CD8-positive, alpha-beta memory T cell (primary cell): ENCODE data around the gene SCRN2. TPM values are rescaled to one million over a fixed set of nuclear protein-coding genes. Genes with fewer than 3 reads are reported as not detected.

Source experiments
- CTCF ChIA-PET: fragments of 350-600 bp; sonication (Branson Sonifier 250); formaldehyde crosslinking; loops from one replicate; lab custom pipeline; 2021; ENCODE audit warnings: antibody characterized with exemption; lab: Charles Lee
- POLR2A ChIA-PET: fragments of 350-600 bp; sonication (Branson Sonifier 250); formaldehyde crosslinking; loops from one replicate; lab custom pipeline; 2021; ENCODE audit warnings: antibody characterized with exemption; lab: Charles Lee
- DNase-seq, 5 donors: peaks; one replicate each; pipeline versions ENCODE4 v3.0.0 to v3.0.0-alpha.2; 2020 to 2022; ENCODE audit warnings: mixed read lengths in 1 of 5
- H3K27ac ChIP-seq: one replicate; pipeline ENCODE4 v1.7.0; 2013; ENCODE audit warnings: low read depth, mild to moderate bottlenecking, low read length, moderate library complexity
- H3K27me3 ChIP-seq: 2 replicates; pipeline ENCODE4 v1.7.0; 2013; ENCODE audit warnings: low read length, mild to moderate bottlenecking; ENCODE audit not compliant: insufficient read depth, poor library complexity, severe bottlenecking
- H3K36me3 ChIP-seq: 2 replicates; pipeline ENCODE4 v1.7.0; 2013; ENCODE audit warnings: mild to moderate bottlenecking, low read length, moderate library complexity; ENCODE audit not compliant: insufficient read depth
- H3K4me1 ChIP-seq: 2 replicates; pipeline ENCODE4 v1.7.0; 2013; ENCODE audit warnings: mild to moderate bottlenecking, low read length, moderate library complexity; ENCODE audit not compliant: insufficient read depth
- H3K4me3 ChIP-seq: 2 replicates; pipeline ENCODE4 v1.7.0; 2013; ENCODE audit warnings: mild to moderate bottlenecking, low read length
- H3K9me3 ChIP-seq: 2 replicates; pipeline ENCODE4 v1.7.0; 2013; ENCODE audit warnings: mild to moderate bottlenecking, low read length
- H3K27ac Mint-ChIP-seq, 8 donors: one replicate each; pipeline ENCODE4 v1.8.0; 2020 to 2021; ENCODE audit warnings: mixed read lengths in 8 of 8, mild to moderate bottlenecking in 6 of 8, inconsistent platforms in 3 of 8, moderate library complexity in 3 of 8
- H3K27me3 Mint-ChIP-seq, 2 donors: one replicate each; pipeline ENCODE4 v1.8.0; 2020 to 2021; ENCODE audit warnings: mixed read lengths in 2 of 2, mild to moderate bottlenecking in 1 of 2, moderate library complexity in 1 of 2
- H3K36me3 Mint-ChIP-seq, 3 donors: one replicate each; pipeline ENCODE4 v1.8.0; 2020 to 2021; ENCODE audit warnings: mixed read lengths in 3 of 3, inconsistent platforms in 1 of 3, mild to moderate bottlenecking in 1 of 3
- H3K4me1 Mint-ChIP-seq, 3 donors: one replicate each; pipeline ENCODE4 v1.8.0; 2020 to 2021; ENCODE audit warnings: mixed read lengths in 3 of 3, inconsistent platforms in 1 of 3, mild to moderate bottlenecking in 1 of 3
- H3K4me3 Mint-ChIP-seq, 7 donors: one replicate each; pipeline ENCODE4 v1.8.0; 2020 to 2021; ENCODE audit warnings: mixed read lengths in 7 of 7, mild to moderate bottlenecking in 6 of 7, moderate library complexity in 4 of 7, inconsistent platforms in 2 of 7
- H3K9me3 Mint-ChIP-seq, 5 donors: one replicate each; pipeline ENCODE4 v1.8.0; 2020 to 2022; ENCODE audit warnings: mixed read lengths in 5 of 5, mild to moderate bottlenecking in 3 of 5, moderate library complexity in 2 of 5, inconsistent platforms in 1 of 5
- polyA plus RNA-seq: library from polyadenylated mRNA; unstranded; fragments of 300-500 nt; fragmentation: Illumina TruSeq; gene quantifications from one replicate; pipeline ENCODE4 v1.2.3, GENCODE V29; 2021
- total RNA-seq, 2 experiments: library from RNA; stranded (reverse); gene quantifications; one replicate each; pipeline ENCODE4 v1.2.3, GENCODE V29; 2021

Gene SCRN2
- total and polyA plus RNA-seq, 3 experiments from 2014 or later: 17.2 to 18.0 (median 17.3) TPM

DNA sequence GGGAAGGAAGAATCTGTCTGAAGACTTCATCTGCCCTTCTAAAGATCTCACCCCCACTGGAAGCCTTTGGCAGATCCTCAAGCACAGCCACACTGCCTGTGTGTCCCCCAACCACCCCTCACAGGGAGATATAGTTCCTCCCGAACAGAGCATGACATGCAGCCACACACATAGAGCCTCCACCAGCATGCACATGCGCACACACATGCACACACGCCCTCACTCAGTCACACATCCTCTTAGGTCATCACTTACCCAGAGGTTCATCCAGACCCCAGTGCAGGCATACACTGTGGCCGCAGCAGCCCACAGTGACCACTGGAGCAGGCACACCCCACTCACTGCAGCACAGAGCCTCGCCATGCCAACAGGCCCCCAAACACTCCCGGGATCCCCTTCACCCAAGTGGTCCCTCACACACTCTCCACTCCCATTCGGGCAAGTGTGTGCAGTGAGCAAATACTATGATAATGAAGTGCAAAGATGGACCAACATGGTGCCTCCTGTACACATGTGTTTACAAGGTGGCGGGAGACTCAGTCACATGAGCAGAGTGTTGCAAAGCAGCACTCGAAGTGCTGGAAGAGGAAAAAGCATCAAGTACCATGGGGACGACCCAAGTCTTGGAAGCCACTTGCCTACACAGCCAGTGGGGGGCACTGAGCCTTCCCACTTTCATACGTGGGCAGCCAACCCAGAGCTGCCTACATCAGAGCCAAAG lies 26.9 kb upstream of the SCRN2 start:
- H3K27me3 ChIP-seq: peaks cover 10% of the 10 kb centered on the region
- Mint-ChIP-seq H3K4me1 (peaks cover 0 to 3% (median 0%) of the 10 kb centered on the region in 3 donors), H3K4me3 (no peak overlapping the region), H3K36me3 (peaks cover 0 to 2% (median 0%) of the 10 kb centered on the region in 3 donors), H3K27me3 (peaks cover 21 to 55% of the 10 kb centered on the region in 2 donors), H3K27ac (no peak overlapping the region), H3K9me3 (no peaks in the 10 kb centered on the region)
- no peaks in the 10 kb centered on the region for H3K9me3 ChIP-seq
- H3K4me1 ChIP-seq: peaks cover 12% of the 10 kb centered on the region
- H3K4me3 ChIP-seq: no peak overlapping the region
- ChIA-PET CTCF (interaction anchor here (1.5 kb wide), 1 partner anchor 22 kb away, joined by 5 read pairs; no protein-coding TSS in a partner anchor), POLR2A (no interaction called here)
- H3K27ac ChIP-seq: peak overlapping the region; percentile 47
- DNase-seq: no peak
- no peaks in the 10 kb centered on the region for H3K36me3 ChIP-seq

DNA sequence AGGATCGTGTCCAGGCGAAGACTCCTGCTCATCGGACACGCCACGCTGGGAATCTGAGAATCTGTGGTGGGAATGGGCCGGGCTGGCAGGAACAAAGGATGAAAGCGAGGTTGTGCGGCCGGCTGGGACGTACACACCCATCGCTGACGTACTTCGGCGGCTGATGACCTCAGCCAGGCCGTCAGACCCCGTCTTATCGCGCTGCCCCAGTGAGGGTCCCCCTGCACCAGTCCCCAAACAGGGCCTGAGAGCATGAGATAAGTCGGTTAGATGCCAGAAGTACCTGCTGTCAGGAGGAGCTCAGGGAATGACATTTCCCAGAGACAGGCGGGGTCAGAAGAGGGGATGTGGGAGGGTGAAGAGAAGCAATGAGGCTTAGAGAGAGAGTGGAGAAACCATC lies 25.9 kb upstream of the SCRN2 start:
- Histone ChIP-seq H3K27ac (no peak overlapping the region), H3K27me3 (peaks cover 10% of the 10 kb centered on the region), H3K36me3 (no peaks in the 10 kb centered on the region), H3K4me3 (no peak overlapping the region), H3K9me3 (no peaks in the 10 kb centered on the region), H3K4me1 (peaks cover 17% of the 10 kb centered on the region)
- no peaks in the 10 kb centered on the region for H3K9me3 Mint-ChIP-seq
- DNase-seq: no peak
- CTCF ChIA-PET: interaction anchor here (1.0 kb wide), 1 partner anchor 75 kb away, joined by 3 read pairs; the partner anchor contains the start of gene PNPO
- H3K27ac Mint-ChIP-seq: peak overlapping the region in 1 of 8 donors; percentile 72
- H3K27me3 Mint-ChIP-seq: peaks cover 19 to 49% of the 10 kb centered on the region in 2 donors
- POLR2A ChIA-PET: no interaction called here
- peaks cover 0 to 2% (median 0%) of the 10 kb centered on the region in 3 donors for H3K36me3 Mint-ChIP-seq
- no peak overlapping the region for H3K4me3 Mint-ChIP-seq
- peaks cover 0 to 3% (median 0%) of the 10 kb centered on the region in 3 donors for H3K4me1 Mint-ChIP-seq

DNA sequence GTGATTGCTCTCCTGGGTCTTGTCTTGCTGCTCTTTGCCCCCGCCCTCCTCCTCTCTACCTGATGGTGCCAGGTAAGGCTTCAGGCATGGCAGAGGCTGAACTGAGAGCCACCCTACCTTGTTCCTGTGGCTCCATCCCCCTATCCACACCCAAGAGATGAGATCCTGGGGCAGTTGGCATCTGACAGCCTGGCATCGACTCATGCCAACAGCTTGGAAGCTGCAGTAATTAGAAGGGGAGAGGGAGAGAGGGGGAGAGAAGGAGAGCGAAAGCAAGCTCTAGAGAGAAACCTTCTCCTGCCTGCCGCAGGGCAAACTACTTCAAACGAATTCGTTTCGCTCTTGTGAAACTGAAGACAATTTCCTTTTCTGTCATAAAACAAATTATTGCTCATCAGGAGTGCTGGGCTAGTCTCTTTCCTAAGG lies 23.7 kb upstream of the SCRN2 start:
- H3K4me1 ChIP-seq: peaks cover 17% of the 10 kb centered on the region
- ChIA-PET POLR2A (no interaction called here), CTCF (no interaction called here)
- Mint-ChIP-seq H3K27me3 (peaks cover 6 to 36% of the 10 kb centered on the region in 2 donors), H3K27ac (no peak overlapping the region), H3K4me1 (peaks cover 0 to 3% (median 0%) of the 10 kb centered on the region in 3 donors), H3K9me3 (no peaks in the 10 kb centered on the region), H3K36me3 (peaks cover 0 to 2% (median 0%) of the 10 kb centered on the region in 3 donors), H3K4me3 (peak overlapping the region in 1 of 7 donors; percentile 33)
- no peak for DNase-seq
- H3K27me3 ChIP-seq: no peaks in the 10 kb centered on the region
- no peak overlapping the region for H3K4me3 ChIP-seq
- no peaks in the 10 kb centered on the region for H3K36me3 ChIP-seq
- H3K27ac ChIP-seq: no peak overlapping the region
- H3K9me3 ChIP-seq: no peaks in the 10 kb centered on the region

DNA sequence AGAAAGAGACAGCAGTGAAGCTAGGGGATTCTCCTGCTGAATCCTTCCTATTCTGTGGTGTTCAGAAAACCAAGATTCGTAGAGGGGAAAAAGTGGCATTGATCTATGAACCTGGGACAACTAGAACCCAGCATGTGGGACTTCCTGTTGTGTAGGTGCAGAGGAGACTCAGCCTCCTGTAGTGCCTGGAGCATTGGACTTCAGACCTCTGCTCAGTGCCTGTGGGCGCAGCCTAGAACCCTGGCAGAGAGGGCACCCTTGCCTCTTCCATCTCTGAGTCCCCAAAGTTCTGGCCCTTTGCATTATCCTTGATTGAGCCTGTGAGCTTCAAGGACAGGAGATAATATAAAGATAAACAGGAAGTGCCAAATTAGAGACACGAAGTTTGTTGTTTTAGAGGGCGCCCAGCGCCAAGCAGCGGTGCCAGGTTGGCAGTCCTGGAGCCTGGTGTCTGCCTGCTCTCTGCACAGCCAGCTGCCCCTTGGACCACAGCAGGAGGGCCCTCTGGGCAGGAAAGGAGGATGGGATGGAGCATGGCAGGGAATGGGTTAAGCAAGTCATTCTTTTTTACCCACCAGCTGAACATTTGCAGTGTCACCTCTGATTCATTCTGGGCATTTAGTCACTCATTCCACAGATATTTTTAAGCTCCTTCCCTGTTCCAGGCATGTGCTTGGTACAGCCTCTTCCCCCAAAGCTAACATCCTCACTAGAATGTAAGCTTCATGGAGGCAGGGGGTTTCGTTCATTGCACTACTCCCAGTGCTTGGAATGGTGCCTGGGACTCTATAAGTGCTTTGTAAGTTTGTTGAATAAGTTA lies 21.8 kb upstream of the SCRN2 start:
- Mint-ChIP-seq H3K27me3 (peaks cover 11 to 33% of the 10 kb centered on the region in 2 donors), H3K36me3 (peaks cover 0 to 2% (median 0%) of the 10 kb centered on the region in 3 donors), H3K4me1 (peaks cover 0 to 3% (median 0%) of the 10 kb centered on the region in 3 donors), H3K9me3 (no peaks in the 10 kb centered on the region), H3K27ac (no peak overlapping the region), H3K4me3 (no peak overlapping the region)
- Histone ChIP-seq H3K27ac (no peak overlapping the region), H3K4me3 (no peak overlapping the region), H3K4me1 (peaks cover 17% of the 10 kb centered on the region), H3K9me3 (no peaks in the 10 kb centered on the region), H3K27me3 (no peaks in the 10 kb centered on the region), H3K36me3 (no peaks in the 10 kb centered on the region)
- CTCF ChIA-PET: interaction anchor here (3.9 kb wide), 1 partner anchor 21 kb away, joined by 15 read pairs; the partner anchor contains the start of gene SCRN2
- POLR2A ChIA-PET: no interaction called here
- no peak for DNase-seq

DNA sequence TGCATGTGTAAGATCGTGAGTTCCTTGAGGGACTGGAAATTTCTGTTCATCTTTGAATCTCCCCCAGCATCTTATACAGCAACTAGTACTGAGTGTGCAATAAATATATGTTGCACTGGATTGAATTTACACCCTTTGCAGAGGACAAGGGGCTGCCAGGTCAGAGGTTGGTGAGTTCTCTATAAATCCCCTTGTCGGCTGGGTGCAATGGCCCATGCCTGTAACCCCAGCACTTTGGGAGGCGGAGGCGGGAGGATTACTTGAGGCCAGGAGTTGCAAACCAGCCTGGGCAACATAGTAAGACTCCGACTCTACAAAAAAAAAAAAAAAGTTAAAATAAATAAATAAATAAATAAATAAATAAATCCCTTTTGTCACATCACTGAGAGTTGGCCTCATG lies 19.3 kb upstream of the SCRN2 start:
- Histone ChIP-seq H3K4me3 (no peak overlapping the region), H3K27ac (no peak overlapping the region), H3K9me3 (no peaks in the 10 kb centered on the region), H3K27me3 (no peaks in the 10 kb centered on the region), H3K36me3 (no peaks in the 10 kb centered on the region), H3K4me1 (peaks cover 16% of the 10 kb centered on the region)
- POLR2A ChIA-PET: no interaction called here
- peaks cover 0 to 3% (median 0%) of the 10 kb centered on the region in 3 donors for H3K4me1 Mint-ChIP-seq
- H3K27ac Mint-ChIP-seq: no peak overlapping the region
- CTCF ChIA-PET: interaction anchor here (3.9 kb wide), 1 partner anchor 18 kb away, joined by 15 read pairs; the partner anchor contains the start of gene SCRN2
- no peaks in the 10 kb centered on the region for H3K9me3 Mint-ChIP-seq
- peaks cover 14 to 39% of the 10 kb centered on the region in 2 donors for H3K27me3 Mint-ChIP-seq
- no peak for DNase-seq
- H3K36me3 Mint-ChIP-seq: peaks cover 0 to 2% (median 0%) of the 10 kb centered on the region in 3 donors
- no peak overlapping the region for H3K4me3 Mint-ChIP-seq

DNA sequence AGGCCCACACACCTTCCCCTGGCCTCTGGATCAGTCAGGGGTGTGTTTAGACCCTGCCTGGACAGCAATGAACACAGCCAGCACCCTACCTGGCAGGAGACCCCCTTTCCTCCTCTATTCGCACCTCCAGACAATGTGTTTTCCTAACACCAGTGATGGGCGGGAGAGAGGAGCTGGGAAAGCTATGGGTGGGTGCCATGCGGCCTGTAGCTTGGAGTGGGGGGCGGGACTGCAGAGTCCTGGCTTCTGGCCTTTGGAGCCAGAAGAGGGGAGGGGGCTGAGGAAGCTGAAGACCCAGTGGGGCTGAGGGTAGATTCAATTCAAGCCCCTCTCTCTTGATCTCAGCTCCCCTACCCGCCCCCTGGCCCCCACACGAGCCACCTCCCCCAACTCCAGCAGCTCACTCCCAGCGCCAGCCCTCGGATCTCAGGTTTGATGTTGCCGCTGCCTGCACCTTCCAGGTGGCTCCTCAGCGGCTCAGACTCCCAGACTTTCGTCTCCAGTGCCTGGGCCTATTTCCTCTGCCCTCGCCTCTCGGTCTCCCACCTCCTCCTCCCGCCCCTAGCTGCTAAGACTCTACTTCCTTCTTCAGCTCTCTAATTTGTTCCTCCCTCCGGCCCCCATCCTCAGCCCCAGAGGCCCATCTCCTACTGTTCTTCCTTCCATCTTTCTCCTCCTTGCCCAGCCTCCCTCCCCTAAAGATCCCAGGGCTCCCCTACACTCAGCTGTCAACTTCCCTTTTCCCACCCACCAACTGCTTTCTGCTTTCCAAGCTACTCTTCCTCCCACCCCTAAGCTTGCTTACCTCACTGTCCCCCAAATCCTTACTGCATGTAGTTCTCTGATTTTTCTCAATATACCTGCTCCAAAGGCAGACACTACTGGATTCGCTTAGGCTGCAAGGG lies 16.7 kb upstream of the SCRN2 start:
- Mint-ChIP-seq H3K4me3 (no peak overlapping the region), H3K36me3 (no peaks in the 10 kb centered on the region), H3K9me3 (no peaks in the 10 kb centered on the region), H3K4me1 (no peaks in the 10 kb centered on the region), H3K27ac (no peak overlapping the region), H3K27me3 (peaks cover 30 to 61% of the 10 kb centered on the region in 2 donors)
- DNase-seq: no peak
- ChIA-PET POLR2A (no interaction called here), CTCF (interaction anchor here (1.7 to 2.6 kb wide), 2 partner anchors 32 to 39 kb away, joined by 3 to 12 read pairs; no protein-coding TSS in a partner anchor)
- peaks cover 3% of the 10 kb centered on the region for H3K4me1 ChIP-seq
- no peak overlapping the region for H3K4me3 ChIP-seq
- H3K36me3 ChIP-seq: no peaks in the 10 kb centered on the region
- H3K27me3 ChIP-seq: peaks cover 6% of the 10 kb centered on the region
- no peak overlapping the region for H3K27ac ChIP-seq
- no peaks in the 10 kb centered on the region for H3K9me3 ChIP-seq

DNA sequence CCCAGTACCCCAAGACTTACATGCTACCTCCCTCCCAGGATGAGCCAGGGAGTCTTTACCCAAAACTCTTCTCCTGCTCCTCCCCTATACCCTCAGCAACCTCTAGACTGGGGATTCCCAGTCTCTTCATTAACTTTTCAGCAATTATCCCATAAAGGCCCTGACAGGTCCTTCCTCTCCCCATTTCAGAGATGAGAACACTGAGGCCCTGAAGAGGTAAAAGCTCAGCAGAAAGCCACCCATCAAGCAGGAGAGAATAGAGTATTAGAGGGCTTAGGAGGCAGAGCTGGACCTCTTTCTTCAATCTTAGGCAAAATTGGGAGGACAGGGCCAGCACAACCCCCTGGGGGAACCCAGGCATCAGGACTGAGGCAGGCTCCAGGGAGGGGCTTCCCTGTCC lies 15.8 kb upstream of the SCRN2 start:
- peaks cover 7 to 8% (median 8%) of the 10 kb centered on the region in 3 donors for H3K4me1 Mint-ChIP-seq
- Histone ChIP-seq H3K9me3 (no peaks in the 10 kb centered on the region), H3K36me3 (no peaks in the 10 kb centered on the region), H3K27me3 (peaks cover 16% of the 10 kb centered on the region), H3K4me1 (peaks cover 7% of the 10 kb centered on the region), H3K4me3 (no peak overlapping the region), H3K27ac (no peak overlapping the region)
- POLR2A ChIA-PET: no interaction called here
- H3K4me3 Mint-ChIP-seq: no peak overlapping the region
- CTCF ChIA-PET: interaction anchor here (1.2 to 1.7 kb wide), 2 partner anchors 15 to 40 kb away, joined by 3 read pairs; no protein-coding TSS in a partner anchor
- DNase-seq: no peak
- no peak overlapping the region for H3K27ac Mint-ChIP-seq
- peaks cover 36 to 71% of the 10 kb centered on the region in 2 donors for H3K27me3 Mint-ChIP-seq
- peaks cover 0 to 2% (median 0%) of the 10 kb centered on the region in 5 donors for H3K9me3 Mint-ChIP-seq
- no peaks in the 10 kb centered on the region for H3K36me3 Mint-ChIP-seq
